SK-N-SH (cell line): ENCODE measurements around the gene RHOT1. TPM values are rescaled to one million over a fixed set of nuclear protein-coding genes. Genes with fewer than 3 reads are reported as not detected.
A peak's percentile ranks its signal among the peaks of the same experiment; 100 is the strongest.

Source experiments
- CTCF ChIA-PET: fragments of 300-600, 350-600 bp; formaldehyde crosslinking; extraction: SDS; loops from one replicate; lab custom pipeline; 2021; lab: Yijun Ruan, JAX
- POLR2A ChIA-PET: fragments of 350-600 bp; sonication (Branson Sonifier 250); formaldehyde crosslinking; extraction: SDS; loops from one replicate; lab custom pipeline; 2020; ENCODE audit warnings: antibody characterized with exemption, inconsistent platforms; lab: Yijun Ruan, JAX
- DNase-seq: peaks from one replicate; pipeline ENCODE4 v3.0.0; 2012
- H2AFZ ChIP-seq: fragments of 200-600 bp; sonication (generic); 2 replicates; pipeline ENCODE4 v1.8.1; 2016; ENCODE audit warnings: antibody characterized with exemption, mild to moderate bottlenecking, low read depth
- H3F3A ChIP-seq: fragments of 200-600 bp; sonication (generic); replicated peaks from 2 replicates; pipeline ENCODE3; 2016; ENCODE audit warnings: antibody characterized with exemption, mild to moderate bottlenecking; ENCODE audit not compliant: insufficient read depth
- H3K27ac ChIP-seq, 2 experiments: fragments of 200-500 bp in 1 of 2; fragments of 200-600 bp in 1 of 2; sonication (Bioruptor generic) in 1 of 2; sonication (generic), shearing (Covaris generic) in 1 of 2; 2 replicates each; pipeline versions ENCODE4 v1.5.1 to v1.6.1; 2014 to 2016; ENCODE audit warnings: low read depth in 2 of 2, inconsistent platforms in 1 of 2, low read length in 1 of 2, mild to moderate bottlenecking in 1 of 2, mixed read lengths in 1 of 2
- H3K27me3 ChIP-seq: fragments of 200-600 bp; sonication (generic), shearing (Covaris generic); 2 replicates; pipeline ENCODE4 v1.6.1; 2016; ENCODE audit warnings: mixed run types; ENCODE audit not compliant: insufficient read depth
- H3K36me3 ChIP-seq, 2 experiments: fragments of 200-500 bp in 1 of 2; fragments of 200-600 bp in 1 of 2; sonication (Bioruptor generic) in 1 of 2; sonication (generic) in 1 of 2; replicated peaks in 1 of 2; 2 replicates each; pipeline versions ENCODE3 to v1.5.1; 2014 to 2016; ENCODE audit warnings: low read length in 1 of 2, mild to moderate bottlenecking in 1 of 2; ENCODE audit not compliant: insufficient read depth in 2 of 2, control insufficient read depth in 1 of 2
- H3K4me1 ChIP-seq, 2 experiments: fragments of 200-500 bp in 1 of 2; fragments of 200-600 bp in 1 of 2; sonication (Bioruptor generic) in 1 of 2; sonication (generic), shearing (Covaris generic) in 1 of 2; 2 replicates each; pipeline versions ENCODE4 v1.5.1 to v1.6.1; 2014 to 2016; ENCODE audit warnings: low read depth in 1 of 2, low read length in 1 of 2, mixed run types in 1 of 2; ENCODE audit not compliant: insufficient read depth in 2 of 2, control insufficient read depth in 1 of 2
- H3K4me2 ChIP-seq: fragments of 200-600 bp; sonication (generic), shearing (Covaris generic); 2 replicates; pipeline ENCODE4 v1.6.1; 2017; ENCODE audit warnings: mixed run types
- H3K4me3 ChIP-seq, 2 experiments: fragments of 200-500 bp in 1 of 2; fragments of 200-600 bp in 1 of 2; sonication (Bioruptor generic) in 1 of 2; sonication (generic), shearing (Covaris generic) in 1 of 2; 2 replicates each; pipeline versions ENCODE4 v1.5.1 to v1.8.1; 2014 to 2016; ENCODE audit warnings: low read depth in 2 of 2, inconsistent platforms in 1 of 2, low read length in 1 of 2, mild to moderate bottlenecking in 1 of 2, mixed read lengths in 1 of 2, moderate library complexity in 1 of 2
- H3K79me2 ChIP-seq: fragments of 200-600 bp; sonication (generic); 2 replicates; pipeline ENCODE4 v1.8.1; 2017; ENCODE audit warnings: mild to moderate bottlenecking; ENCODE audit not compliant: insufficient read depth
- H3K9ac ChIP-seq: fragments of 200-600 bp; sonication (generic); 2 replicates; pipeline ENCODE4 v1.6.1; 2017; ENCODE audit warnings: mixed run types
- H3K9me2 ChIP-seq: fragments of 200-600 bp; sonication (generic); 2 replicates; pipeline ENCODE4 v1.6.1; 2017; ENCODE audit warnings: mixed run types
- H3K9me3 ChIP-seq: fragments of 200-600 bp; sonication (generic); 2 replicates; pipeline ENCODE4 v1.6.1; 2017; ENCODE audit warnings: mixed run types, mild to moderate bottlenecking, moderate library complexity
- H4K20me1 ChIP-seq: fragments of 200-600 bp; sonication (generic); 2 replicates; pipeline ENCODE4 v1.6.1; 2017; ENCODE audit warnings: mild to moderate bottlenecking, mixed run types; ENCODE audit not compliant: insufficient read depth
- ELF1 ChIP-seq: IDR thresholded peaks from 2 replicates; pipeline ENCODE4 v1.4.0; 2012
- GATA2 ChIP-seq: sonication (generic); formaldehyde crosslinking; IDR thresholded peaks from 2 replicates; pipeline ENCODE4 v1.5.0; 2020; ENCODE audit warnings: mild to moderate bottlenecking, missing genetic modification reagents
- MEF2A ChIP-seq: IDR thresholded peaks from 2 replicates; pipeline ENCODE4 v1.4.0; 2012; ENCODE audit warnings: low read depth, borderline replicate concordance
- MXI1 ChIP-seq: IDR thresholded peaks from 2 replicates; pipeline ENCODE4 v1.6.1; 2012; ENCODE audit warnings: mild to moderate bottlenecking, low read depth, low read length, improper control_type of control experiment
- RAD21 ChIP-seq: IDR thresholded peaks from 2 replicates; pipeline ENCODE4 v1.6.1; 2012; ENCODE audit warnings: mild to moderate bottlenecking, low read length
- TAF1 ChIP-seq: IDR thresholded peaks from 2 replicates; pipeline ENCODE4 v1.6.1; 2012; ENCODE audit warnings: low read depth, mild to moderate bottlenecking, low read length, moderate library complexity, borderline replicate concordance
- WGBS: methylation state at CpG from one replicate; pipeline ENCODE4 v1.1.6; 2017; ENCODE audit warnings: low lambda C conversion rate; 5-methylcytosine and 5-hydroxymethylcytosine counted together
- polyA plus RNA-seq, 3 experiments: library from polyadenylated mRNA; depleted of rRNA; stranded (reverse); fragments of >200 nt; gene quantifications; 2 replicates each; pipeline ENCODE4 v1.2.3, GENCODE V29; 2012
- TF ChIP-seq, protein P1 (sequence below): fragments of 200-600 bp; sonication (generic); IDR thresholded peaks from 2 replicates; pipeline ENCODE4 v1.6.1; 2017; ENCODE audit warnings: antibody characterized with exemption, mild to moderate bottlenecking, moderate library complexity
- TF ChIP-seq, protein P2 (sequence below): IDR thresholded peaks from 2 replicates; pipeline ENCODE4 v1.4.0; 2012; ENCODE audit warnings: low read depth, borderline replicate concordance
- TF ChIP-seq, protein P3 (sequence below): IDR thresholded peaks from 2 replicates; pipeline ENCODE4; 2012
- TF ChIP-seq, protein P4 (sequence below): fragments of 150-350 bp; IDR thresholded peaks from 2 replicates; pipeline ENCODE4 v1.6.1; 2017; ENCODE audit warnings: antibody characterized with exemption, low read length, low read depth, borderline replicate concordance

The RHOT1 gene
- polyA plus RNA-seq, 1 of the 3 experiments (the other 2 are of a cell fraction) = 25.0 TPM

DNA sequence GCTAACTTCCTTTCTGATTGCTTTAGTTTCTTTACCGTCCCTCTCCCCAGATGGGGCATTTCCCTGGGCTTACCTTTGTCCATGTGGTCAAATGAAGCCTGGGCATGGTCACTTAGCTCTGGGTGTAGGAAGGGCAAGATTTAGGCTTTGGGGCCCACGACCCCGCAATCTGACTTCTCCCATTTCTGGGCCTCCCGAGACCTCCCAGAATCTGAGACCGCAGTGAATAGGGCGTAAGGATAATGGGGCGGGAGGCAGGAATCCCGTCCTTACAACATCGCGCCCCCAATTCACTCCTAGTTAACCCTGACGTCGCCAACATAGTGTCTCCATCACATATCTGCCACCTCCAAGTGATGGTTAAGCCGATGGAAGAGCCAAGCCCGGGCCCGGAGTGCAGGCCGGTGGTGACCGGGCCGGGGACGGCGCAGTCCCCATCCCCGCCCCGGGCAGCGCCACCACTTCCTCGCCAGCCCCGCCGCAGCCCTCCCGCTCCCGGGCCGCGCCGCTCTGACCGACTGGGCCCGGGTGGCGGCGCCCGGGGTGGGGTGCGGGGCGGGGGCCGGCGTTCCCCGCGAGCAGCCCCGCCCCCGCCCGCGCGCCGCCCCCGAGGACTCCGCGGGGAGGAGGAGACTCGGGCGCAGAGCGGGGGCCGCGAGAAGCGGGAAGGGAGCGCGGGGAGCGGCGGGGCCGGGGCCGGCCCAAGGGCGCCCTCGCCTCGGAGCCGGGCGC is 123.1 kb downstream of the RHOT1 start, which contains the start of gene RHBDL3:
Gene RHBDL3, plus strand, starts transcription at position 641 of the 732 bp plus-strand sequence. CDS start 358 bp downstream, outside the sequence.
- Histone ChIP-seq H3K9me3 (no peaks in the 10 kb centered on the region), H3K36me3 (no peaks in the 10 kb centered on the region), H3K4me3 (peak within 1 kb of the TSS; percentile 60 to 64), H3K4me2 (peak within 1 kb of the TSS; percentile 91), H2AFZ (peak within 1 kb of the TSS; percentile 63), H4K20me1 (no peaks in the 10 kb centered on the region), H3K27ac (no peak within 1 kb of the TSS; a peak in 1 of 4 replicates), H3K4me1 (peaks cover 0 to 10% of the 10 kb centered on the region in 2 experiments; a peak in 1 of 4 replicates), H3K79me2 (no peaks in the 10 kb centered on the region), H3K27me3 (peaks cover 7% of the 10 kb centered on the region; the same call in 1 of the 2 replicates), H3K9ac (no peak within 1 kb of the TSS)
- DNase-seq = peak; percentile 89
- WGBS = 44% methylated on average over 15 of the region's 68 CpGs
- POLR2A ChIA-PET = interaction anchor here (1.1 kb wide), 1 partner anchor 17 kb away, joined by 3 read pairs; no protein-coding TSS in a partner anchor
- TF ChIP-seq, protein P1, sequence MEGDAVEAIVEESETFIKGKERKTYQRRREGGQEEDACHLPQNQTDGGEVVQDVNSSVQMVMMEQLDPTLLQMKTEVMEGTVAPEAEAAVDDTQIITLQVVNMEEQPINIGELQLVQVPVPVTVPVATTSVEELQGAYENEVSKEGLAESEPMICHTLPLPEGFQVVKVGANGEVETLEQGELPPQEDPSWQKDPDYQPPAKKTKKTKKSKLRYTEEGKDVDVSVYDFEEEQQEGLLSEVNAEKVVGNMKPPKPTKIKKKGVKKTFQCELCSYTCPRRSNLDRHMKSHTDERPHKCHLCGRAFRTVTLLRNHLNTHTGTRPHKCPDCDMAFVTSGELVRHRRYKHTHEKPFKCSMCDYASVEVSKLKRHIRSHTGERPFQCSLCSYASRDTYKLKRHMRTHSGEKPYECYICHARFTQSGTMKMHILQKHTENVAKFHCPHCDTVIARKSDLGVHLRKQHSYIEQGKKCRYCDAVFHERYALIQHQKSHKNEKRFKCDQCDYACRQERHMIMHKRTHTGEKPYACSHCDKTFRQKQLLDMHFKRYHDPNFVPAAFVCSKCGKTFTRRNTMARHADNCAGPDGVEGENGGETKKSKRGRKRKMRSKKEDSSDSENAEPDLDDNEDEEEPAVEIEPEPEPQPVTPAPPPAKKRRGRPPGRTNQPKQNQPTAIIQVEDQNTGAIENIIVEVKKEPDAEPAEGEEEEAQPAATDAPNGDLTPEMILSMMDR = no peak
- no peak for TF ChIP-seq MEF2A
- no peak for TF ChIP-seq RAD21
- no peak for TF ChIP-seq GATA2 (CRISPR knock-in tag)
- TF ChIP-seq ELF1 = no peak
- TF ChIP-seq, protein P2, sequence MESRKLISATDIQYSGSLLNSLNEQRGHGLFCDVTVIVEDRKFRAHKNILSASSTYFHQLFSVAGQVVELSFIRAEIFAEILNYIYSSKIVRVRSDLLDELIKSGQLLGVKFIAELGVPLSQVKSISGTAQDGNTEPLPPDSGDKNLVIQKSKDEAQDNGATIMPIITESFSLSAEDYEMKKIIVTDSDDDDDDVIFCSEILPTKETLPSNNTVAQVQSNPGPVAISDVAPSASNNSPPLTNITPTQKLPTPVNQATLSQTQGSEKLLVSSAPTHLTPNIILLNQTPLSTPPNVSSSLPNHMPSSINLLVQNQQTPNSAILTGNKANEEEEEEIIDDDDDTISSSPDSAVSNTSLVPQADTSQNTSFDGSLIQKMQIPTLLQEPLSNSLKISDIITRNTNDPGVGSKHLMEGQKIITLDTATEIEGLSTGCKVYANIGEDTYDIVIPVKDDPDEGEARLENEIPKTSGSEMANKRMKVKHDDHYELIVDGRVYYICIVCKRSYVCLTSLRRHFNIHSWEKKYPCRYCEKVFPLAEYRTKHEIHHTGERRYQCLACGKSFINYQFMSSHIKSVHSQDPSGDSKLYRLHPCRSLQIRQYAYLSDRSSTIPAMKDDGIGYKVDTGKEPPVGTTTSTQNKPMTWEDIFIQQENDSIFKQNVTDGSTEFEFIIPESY = no peak
- no peak for TF ChIP-seq MXI1
- TF ChIP-seq, protein P3, sequence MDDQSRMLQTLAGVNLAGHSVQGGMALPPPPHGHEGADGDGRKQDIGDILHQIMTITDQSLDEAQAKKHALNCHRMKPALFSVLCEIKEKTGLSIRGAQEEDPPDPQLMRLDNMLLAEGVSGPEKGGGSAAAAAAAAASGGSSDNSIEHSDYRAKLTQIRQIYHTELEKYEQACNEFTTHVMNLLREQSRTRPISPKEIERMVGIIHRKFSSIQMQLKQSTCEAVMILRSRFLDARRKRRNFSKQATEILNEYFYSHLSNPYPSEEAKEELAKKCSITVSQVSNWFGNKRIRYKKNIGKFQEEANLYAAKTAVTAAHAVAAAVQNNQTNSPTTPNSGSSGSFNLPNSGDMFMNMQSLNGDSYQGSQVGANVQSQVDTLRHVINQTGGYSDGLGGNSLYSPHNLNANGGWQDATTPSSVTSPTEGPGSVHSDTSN = no peak
- no peak for TF ChIP-seq TAF1
- TF ChIP-seq, protein P4, sequence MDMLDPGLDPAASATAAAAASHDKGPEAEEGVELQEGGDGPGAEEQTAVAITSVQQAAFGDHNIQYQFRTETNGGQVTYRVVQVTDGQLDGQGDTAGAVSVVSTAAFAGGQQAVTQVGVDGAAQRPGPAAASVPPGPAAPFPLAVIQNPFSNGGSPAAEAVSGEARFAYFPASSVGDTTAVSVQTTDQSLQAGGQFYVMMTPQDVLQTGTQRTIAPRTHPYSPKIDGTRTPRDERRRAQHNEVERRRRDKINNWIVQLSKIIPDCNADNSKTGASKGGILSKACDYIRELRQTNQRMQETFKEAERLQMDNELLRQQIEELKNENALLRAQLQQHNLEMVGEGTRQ = no peak
- TF ChIP-seq, all 33 proteins: peak for 0
- CTCF ChIA-PET = interaction anchor here (1.0 to 4.6 kb wide), 6 partner anchors 12 to 54 kb away, joined by 3 to 25 read pairs (median 4); no protein-coding TSS in a partner anchor
- H3F3A ChIP-seq = peaks cover 11% of the 10 kb centered on the region
- H3K9me2 ChIP-seq = no peaks in the 10 kb centered on the region
